HG02870 (cell line): ENCODE measurements around the gene SLC11A1.
A peak's percentile ranks its signal among the peaks of the same experiment; 100 is the strongest.

Source experiments
- ATAC-seq: cut with Tn5 transposase; IDR thresholded peaks from one replicate; pipeline ENCODE4 v1.9.1; 2021; ENCODE audit warnings: mild to moderate bottlenecking, moderate library complexity; ENCODE audit not compliant: unreplicated experiment

Gene SLC11A1

DNA sequence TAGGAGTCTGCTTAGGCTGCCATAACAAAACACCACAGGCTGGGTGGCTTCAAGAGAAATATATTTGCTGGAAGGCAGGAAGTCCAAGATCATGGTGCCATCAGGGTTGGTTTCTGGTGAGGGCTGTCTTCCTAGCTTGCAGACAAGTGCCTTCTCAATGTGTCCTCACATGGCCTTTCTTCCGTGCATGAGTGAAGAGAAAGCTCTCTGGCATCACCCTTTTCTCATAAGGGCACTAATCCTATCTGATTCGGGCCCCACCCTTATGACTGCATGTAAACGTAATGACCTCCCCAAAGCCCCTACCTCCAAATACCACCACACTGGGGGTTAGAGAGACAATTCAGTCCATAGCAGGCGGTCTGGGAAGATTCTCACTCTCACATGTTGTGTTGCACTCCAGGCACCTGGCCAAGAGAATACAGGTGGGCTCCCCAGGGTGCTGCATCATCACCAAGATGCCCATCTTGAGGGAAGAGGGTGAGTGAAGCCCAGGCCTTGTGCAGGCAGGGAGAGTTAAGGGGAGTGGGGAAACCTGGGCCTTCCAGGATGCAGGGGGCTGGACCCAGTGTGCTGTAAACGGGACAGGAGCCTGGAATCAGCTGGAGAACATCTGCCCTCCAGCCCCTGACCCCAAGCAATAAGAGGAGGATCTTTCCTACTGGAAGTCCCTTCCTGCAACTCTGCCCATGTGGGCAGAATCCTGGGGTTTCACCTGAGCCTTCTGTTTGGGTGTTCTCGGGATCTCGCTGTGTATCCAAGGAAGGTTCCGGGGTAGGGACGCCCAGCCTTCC, 15.3 kb upstream of the SLC11A1 start:
- no peak for ATAC-seq

DNA sequence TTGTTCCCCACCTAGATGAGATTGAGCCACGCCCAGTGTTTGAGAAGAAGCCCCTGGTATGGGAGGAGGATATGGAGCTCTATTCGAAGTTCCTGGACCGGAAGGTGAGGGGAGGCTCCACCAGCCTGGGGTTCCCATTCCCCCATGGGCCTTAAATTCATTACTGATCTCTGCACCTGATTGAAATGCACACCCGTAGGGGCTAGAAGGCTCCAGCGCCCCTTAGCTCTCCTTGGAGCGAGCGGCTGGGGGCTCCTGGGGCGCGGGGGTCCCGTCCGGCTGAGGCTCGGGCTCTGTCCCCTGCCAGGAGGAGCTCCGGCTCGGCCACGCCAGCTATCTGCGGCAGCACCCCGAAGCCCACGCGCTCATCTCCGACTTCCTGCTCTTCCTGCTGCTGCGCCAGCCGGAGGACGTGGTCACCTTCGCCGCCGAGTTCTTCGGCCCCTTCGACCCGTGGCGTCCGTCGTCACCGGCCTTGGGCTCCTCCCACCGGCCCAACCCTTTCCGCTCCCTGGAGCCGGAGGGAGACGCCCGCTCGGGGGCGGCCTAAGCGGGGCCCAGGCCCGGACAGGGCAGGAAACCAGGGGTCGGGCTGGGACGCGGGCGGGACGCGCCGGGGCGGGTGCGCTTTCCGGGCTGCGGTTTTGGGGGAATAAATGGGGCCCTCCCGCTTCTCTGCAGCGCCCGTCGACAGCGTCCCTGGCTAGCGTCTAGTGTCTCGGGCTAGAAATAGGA, 14.5 kb upstream of the SLC11A1 start:
- ATAC-seq = peak; percentile 90

DNA sequence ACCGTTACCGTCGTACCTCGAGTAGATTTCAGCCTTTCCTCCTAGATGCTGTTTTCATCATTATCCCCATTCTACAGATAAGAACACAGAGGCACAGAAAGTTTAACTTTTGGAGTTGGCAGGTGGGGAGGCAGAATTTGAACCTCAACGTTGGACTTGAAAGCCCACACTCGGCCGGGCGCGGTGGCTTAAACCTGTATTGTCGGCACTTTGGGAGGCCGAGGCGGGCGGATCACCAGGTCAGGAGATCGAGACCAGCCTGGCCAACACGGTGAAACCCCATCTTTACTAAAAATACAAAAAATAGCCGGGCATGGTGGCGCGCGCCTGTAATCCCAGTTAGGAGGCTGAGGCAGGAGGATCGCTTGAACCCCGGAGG, 13.9 kb upstream of the SLC11A1 start:
- ATAC-seq = no peak

DNA sequence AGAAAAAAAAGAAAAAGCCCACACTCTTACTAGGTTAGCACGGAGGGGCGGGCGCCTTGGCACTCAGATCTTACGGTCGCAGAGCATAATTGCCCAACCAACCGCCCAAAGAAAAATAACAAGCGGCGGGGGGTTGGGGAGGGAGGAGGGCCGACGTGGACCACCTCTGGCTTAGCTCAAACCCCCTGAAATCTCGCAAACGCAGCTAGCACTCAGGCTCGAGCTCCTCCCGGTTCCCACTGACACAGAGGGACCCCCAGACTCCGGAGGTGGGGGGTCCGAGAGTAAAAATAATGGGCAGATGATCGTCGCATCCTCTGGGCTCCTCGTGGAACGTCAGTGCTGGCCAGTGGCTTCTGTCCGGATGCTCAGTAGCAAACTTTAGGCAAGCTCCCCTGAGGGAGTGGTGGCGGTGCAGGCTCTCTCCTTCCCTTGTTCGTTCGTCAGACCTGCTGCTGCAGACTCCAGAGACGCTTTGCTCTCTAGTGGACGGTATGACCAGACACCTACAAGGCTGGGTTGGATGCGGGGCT, 13.4 kb upstream of the SLC11A1 start:
- no peak for ATAC-seq

DNA sequence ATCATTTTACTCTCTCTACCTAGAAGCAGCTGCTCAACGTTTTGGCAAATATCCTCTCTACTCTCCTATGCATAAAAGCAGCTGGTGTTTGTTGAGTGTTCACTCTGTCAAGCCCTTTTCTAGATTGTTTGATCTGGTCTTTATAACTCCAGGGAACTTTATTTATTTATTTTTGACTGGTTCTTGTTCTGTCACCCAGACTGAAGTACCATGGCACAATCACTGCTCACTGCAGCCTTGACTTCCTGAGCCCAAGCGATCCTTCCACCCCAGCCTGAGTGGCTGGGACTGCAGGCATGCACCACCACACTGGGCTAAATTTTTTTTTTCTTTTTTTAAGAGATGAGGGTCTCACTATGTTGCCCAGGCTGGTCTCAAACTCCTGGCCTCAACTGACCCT, 12.7 kb upstream of the SLC11A1 start:
- ATAC-seq = no peak

DNA sequence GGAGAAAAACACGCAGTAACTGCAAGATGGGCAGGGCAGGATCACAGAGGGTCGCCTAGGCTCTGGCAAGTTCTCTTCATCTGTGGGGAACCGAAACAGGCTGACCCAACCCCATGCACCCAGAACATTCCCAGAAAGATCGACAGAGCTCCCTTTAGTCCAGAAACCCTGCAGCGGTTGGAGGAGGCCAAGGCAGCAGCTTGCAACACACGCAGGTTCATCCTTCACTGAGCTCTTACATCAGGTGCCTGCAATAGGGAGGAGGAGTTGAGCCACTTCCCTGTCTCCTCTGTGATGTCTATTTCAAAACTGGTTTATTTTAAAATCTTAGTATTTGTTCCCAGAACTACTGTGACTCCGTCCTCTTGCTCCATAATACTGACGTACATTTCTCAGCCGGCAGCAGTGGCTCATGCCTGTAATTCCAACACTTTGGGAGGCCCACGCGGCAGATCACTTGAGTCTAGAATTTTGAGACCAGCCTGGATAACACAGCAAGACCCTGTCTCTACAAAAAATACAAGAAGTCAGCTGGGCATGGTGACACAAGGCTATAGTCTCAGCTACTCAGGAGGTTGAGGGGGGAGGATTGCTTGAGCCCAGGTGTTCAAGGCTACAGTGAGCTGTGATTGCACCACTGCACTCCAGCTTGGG, 11.5 kb upstream of the SLC11A1 start:
- no peak for ATAC-seq

DNA sequence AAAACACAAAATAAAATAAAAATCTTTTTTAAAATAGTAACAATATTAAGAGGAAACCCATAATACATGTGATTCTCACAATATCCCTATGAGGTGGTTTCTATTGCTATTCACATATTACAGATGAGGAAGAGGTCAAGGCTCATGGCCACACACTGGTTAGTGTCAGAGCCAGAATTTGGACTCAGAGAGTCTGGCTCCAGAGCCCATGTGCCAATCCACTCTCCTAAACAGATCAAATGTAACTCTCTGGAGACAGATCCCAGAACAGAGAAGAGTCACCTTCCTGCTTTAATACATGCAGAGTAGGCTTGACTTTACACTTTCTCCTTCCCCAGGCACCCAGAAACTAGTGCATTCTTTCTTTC, 10.1 kb upstream of the SLC11A1 start:
- no peak for ATAC-seq

DNA sequence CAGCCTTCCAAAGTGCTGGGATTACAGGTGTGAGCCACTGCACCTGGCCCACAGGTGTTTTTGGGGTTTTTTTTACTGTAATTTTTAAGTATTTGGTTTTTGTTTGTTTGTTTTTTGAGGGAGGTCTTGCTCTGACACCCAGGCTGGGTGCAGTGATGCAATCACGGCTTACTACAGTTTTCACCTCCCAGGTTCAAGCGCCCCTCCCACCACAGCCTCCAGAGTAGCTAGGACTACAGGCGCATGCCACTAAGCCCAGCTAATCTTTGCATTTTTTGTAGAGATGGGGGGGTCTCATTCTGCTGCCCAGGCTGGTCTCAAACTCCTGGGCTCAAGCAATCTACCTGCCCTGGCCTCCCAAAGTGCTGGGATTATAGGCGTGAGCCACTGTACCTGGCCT, 7.3 kb upstream of the SLC11A1 start:
- ATAC-seq = no peak

DNA sequence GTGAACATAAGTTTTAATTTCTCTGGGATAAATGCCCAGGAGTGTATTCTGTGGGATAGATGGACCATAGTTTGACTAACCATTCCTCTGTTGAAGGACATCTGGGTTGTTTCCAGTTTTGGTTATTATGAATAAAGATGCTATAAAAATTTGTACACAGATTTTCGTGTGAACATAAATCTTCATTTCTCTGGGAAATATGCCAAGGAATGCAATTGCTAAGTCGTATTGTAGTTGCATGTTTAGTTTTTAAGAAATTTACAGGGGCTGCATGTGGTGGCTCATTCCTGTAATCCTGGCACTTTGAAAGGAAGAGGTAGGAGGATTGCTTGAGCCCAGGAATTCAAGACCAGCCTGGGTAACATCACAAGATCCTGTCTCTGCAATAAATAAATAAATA, 6.9 kb upstream of the SLC11A1 start:
- no peak for ATAC-seq

DNA sequence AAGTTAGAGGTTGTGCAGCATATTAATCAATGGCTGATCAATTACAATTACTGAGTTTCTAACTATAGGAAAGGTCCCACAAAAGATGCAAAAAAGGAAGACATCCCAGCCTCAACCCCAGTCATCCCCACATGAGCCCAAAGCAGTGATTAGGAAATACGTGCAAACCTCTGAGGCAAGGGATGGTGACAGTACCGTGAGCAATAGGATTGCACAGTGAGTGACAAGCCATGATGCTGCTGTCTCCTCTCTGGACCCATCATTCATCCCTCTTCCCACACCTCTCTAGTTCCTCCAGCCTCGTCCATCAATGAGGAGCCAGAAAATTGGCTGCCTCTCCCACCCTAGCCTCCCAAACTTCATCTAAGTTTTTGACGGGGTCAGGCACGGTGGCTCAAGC, 4.0 kb upstream of the SLC11A1 start:
- ATAC-seq = no peak

DNA sequence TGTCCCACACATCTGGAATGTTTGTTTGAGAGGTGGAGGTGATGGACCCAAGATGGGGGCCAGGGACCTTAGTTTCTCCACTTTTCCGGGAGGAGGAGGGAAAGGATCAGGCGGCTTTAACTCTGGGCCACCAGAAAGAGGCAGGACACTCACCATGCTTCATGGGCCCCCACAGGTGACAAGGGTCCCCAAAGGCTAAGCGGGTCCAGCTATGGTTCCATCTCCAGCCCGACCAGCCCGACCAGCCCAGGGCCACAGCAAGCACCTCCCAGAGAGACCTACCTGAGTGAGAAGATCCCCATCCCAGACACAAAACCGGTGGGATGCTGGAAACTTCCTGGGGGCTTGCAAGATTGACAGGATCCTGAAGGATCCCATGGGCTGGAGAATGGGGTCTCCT, 712 bp downstream of the SLC11A1 start:
- no peak for ATAC-seq

DNA sequence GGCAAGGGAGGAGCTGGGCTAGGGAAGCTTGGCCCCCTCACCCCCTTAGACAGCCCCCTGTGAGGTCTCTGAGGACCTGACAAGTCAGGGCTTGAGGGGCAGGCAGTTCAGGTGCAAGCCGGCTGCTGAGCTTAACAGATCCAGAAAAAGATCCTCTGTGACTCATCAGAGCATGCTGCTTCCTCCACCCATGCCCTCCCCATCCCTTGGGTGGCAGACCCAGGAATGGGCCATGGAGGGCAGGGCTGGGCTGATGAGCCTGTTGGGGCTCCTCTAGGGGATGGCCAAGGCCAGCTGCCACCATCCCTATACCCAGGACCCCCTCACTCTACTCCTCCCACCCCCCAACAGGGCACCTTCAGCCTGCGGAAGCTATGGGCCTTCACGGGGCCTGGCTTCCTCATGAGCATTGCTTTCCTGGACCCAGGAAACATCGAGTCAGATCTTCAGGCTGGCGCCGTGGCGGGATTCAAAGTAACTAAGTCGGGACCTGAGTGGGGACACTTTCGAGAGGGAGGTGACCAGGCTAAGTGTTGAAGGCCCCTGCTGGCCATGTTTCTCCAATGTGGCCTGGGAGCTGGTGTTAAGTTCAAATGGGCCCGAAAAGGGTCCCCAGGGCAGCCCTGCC, 1.9 kb downstream of the SLC11A1 start:
- ATAC-seq = no peak

DNA sequence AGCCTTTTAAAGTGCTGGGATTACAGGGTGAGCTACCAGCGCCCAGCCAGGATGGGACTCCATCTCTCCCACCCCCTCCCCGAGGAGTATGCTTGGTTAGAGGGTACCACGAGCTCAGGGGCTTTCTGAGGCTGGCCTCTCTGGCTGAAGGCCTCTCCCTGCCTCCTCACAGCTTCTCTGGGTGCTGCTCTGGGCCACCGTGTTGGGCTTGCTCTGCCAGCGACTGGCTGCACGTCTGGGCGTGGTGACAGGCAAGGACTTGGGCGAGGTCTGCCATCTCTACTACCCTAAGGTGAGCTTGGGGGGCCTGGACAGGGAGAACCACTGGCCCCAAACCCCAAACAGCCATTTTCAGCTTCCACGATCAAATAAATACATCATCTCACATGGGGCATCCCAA, 2.9 kb downstream of the SLC11A1 start:
- ATAC-seq = no peak

DNA sequence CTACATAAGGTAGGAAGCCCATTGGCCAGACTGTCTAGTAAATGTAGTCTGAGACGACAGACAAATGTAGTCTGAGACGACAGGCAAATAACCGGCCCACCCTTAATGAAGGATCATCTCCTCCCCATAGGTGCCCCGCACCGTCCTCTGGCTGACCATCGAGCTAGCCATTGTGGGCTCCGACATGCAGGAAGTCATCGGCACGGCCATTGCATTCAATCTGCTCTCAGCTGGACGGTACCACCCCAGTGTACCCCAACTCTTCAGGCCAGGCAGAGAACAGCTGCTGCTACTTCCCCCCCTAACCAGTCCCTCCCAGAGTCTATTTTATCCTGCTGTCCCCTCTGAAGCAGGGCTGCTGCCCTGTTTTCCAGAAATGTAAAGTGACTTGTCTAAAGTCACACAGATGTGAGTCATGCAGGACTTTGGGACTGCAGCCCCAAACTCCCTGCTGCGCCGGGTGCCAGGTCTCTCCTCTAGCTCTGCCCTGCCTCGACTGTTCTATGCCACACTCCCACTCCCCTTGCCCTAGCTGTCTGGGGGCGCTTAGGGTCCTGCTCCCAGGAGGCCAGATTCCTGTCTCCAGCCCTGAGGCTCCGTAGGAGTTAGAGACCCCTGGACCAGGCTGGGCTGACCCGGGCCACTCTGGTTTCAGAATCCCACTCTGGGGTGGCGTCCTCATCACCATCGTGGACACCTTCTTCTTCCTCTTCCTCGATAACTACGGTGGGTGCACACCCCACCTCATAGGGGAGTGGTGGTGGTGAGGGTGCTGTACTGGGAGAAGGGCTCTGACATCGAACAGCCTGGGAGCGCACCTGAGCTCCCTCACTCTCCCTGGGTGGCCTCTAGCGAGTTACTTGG, 4.7 kb downstream of the SLC11A1 start:
- ATAC-seq = no peak

DNA sequence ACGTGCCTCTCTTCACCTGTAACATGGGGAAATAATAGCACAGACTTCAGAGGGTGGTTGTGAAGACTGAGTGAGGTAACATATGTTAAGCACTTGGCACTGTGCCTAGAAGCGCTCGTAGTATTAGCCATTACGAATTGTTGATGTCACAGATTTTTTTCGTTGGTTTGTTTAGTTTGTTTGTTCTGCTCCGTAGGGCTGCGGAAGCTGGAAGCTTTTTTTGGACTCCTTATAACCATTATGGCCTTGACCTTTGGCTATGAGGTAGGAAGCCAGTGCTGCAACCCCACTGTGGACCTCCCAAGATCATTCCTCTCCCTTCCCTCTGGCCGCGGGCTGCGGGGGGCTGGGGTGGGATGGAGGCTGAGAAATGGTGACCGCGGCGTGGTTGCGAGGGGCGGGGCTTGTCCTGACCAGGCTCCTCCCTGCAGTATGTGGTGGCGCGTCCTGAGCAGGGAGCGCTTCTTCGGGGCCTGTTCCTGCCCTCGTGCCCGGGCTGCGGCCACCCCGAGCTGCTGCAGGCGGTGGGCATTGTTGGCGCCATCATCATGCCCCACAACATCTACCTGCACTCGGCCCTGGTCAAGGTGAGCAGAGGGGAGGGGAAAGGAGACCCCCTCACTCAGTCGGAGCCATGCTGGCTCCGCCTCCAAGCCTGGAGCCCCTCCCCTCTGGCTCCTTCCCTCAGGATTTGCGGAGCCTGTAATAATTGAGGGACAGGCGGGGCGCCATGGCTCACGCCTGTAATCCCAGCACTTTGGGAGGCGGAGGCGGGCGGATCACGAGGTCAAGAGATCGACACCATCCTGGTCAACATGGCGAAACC, 5.5 kb downstream of the SLC11A1 start:
- ATAC-seq = no peak

DNA sequence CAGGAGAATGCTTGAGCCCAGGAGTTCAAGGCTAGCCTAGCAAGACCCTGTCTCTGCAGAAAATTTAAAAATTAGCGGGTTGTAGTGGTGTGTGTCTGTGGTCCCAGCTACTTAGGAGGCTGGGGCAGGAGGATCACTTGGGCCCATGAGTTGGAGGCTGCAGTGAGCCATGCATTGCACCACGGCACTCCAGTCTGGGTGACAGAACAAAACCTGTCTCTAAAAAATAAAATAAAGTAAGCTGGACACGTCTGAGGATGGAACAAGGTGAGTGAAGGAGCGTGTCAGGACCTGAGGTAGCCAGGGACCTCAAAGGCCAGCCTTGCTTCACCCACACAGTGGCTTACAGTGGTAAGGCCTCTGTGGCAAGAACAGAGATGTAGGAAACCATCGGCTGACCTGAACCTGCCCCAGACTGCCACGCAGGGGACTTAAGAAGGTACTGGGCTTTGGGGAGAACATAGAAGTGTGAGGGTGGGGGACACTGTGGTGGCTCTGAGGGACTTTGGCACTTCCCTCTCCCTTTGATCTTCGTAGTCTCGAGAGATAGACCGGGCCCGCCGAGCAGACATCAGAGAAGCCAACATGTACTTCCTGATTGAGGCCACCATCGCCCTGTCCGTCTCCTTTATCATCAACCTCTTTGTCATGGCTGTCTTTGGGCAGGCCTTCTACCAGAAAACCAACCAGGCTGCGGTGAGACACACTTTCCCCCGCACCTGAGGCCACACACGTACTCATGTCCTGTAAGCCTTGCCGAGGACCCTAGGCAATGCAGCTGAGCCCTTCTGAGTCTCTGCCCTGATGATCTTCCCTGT, 7.5 kb downstream of the SLC11A1 start:
- ATAC-seq = no peak

DNA sequence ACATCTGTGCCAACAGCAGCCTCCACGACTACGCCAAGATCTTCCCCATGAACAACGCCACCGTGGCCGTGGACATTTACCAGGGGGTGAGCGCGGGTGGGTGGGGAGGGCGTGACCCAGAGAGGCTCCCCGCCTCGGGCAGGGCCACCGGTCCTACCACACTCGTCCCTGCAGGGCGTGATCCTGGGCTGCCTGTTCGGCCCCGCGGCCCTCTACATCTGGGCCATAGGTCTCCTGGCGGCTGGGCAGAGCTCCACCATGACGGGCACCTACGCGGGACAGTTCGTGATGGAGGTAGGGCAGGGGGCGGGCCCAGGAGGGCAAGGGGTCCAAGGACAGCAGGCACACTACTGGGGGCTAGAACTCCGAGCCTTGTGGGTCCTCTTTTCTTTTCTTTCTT, 9.1 kb downstream of the SLC11A1 start:
- no peak for ATAC-seq

DNA sequence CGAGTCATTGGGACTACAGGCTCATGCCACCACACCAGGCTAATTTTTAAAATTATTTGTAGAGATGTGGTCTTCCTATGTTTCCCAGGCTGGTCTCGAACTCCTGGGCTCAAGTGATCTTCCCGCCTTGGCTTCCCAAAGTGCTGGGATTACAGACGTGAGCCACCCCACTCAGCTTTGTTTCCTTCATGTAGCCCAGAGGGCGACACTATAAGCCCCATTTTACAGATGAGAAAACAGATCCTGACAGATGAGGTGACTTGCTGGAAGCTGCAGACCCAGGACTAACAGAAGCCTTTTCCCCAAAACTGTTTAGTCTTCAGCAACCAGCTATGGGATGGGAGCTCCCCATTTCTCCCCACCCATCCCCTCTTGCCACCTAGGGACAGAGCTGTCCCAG, 10.4 kb downstream of the SLC11A1 start:
- no peak for ATAC-seq
